Stimulated activated naive CD8-positive, alpha-beta T cell treated with anti-CD3 and anti-CD28 coated beads, Interleukin-15, Interleukin-2, amounts not matched to agents 100 U/mL and 50 U/mL, for 24 hours (primary cell): ENCODE data around the gene C10orf105.
A peak's percentile ranks its signal among the peaks of the same experiment; 100 is the strongest.

Experiments used
- ATAC-seq: fragments of 150-1000 bp; cut with Tn5 transposase; one replicate; pipeline ENCODE4 v1.10.0; 2021
- DNase-seq: peaks from one replicate; pipeline ENCODE4 v3.0.0; 2021

The C10orf105 gene

GRCh38 chr10:71751515-71752224, 32.1 kb upstream of the C10orf105 start:
- ATAC-seq (no peak), DNase-seq (no peak)

- no peak for DNase-seq
- ATAC-seq: no peak
These were observed 31.4 kb upstream of the C10orf105 start for GRCh38 chr10:71750986-71751385.

- no peak for ATAC-seq
- no peak for DNase-seq
These were observed 30.7 kb upstream of the C10orf105 start for GRCh38 chr10:71750124-71750841.

DNA sequence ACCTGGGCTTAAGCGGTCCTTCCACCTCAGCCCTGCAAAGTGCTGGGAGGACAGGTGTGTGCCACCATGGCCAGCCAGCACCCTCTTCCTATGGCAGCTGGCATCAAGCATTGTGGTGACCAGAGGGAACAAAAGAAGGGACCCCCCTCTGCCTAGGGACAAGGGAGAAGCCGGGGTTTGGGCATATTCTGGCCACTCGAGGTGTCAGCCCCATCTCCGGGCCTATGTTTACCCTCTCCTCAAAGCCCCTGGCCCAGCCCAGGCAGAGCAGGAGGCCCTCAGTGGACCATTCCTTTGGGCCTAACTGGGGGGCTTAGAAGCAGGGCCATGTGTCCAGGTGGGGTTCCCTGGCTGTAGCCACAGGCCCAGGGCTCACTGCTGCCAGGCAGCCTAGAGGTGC, 29.8 kb upstream of the C10orf105 start:
- no peak for DNase-seq
- ATAC-seq: no peak

- DNase-seq (peak; percentile 83), ATAC-seq (peak; percentile 86)
These were observed 29.2 kb upstream of the C10orf105 start for GRCh38 chr10:71748671-71749191.

- DNase-seq (no peak), ATAC-seq (peak; percentile 8)
These were observed 28.3 kb upstream of the C10orf105 start for GRCh38 chr10:71747551-71748523.

DNA sequence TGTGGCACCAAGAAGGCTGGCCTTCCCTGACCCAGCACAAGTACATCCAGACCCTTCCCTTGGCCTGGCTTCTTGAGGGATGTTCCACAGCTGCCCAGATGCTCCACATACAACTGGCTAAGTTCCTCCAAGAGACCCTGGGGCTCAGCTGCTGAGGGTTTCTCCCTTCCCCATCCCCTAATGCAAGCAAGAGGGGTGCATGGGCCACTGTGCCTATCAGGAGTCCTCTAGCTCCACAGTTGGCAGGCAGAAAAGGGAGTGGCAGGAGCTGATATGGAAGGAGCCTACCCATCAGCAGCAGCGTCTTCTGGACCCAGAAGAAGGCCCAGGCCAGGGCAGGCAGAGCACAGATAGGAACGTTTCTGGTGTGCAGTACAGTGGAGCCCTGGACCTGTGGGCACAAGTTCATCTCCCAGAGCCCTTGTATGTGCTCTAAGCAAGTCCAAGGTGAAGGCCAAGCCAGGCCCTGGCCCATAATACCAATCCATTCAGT, 27.5 kb upstream of the C10orf105 start:
- ATAC-seq: no peak
- no peak for DNase-seq

DNA sequence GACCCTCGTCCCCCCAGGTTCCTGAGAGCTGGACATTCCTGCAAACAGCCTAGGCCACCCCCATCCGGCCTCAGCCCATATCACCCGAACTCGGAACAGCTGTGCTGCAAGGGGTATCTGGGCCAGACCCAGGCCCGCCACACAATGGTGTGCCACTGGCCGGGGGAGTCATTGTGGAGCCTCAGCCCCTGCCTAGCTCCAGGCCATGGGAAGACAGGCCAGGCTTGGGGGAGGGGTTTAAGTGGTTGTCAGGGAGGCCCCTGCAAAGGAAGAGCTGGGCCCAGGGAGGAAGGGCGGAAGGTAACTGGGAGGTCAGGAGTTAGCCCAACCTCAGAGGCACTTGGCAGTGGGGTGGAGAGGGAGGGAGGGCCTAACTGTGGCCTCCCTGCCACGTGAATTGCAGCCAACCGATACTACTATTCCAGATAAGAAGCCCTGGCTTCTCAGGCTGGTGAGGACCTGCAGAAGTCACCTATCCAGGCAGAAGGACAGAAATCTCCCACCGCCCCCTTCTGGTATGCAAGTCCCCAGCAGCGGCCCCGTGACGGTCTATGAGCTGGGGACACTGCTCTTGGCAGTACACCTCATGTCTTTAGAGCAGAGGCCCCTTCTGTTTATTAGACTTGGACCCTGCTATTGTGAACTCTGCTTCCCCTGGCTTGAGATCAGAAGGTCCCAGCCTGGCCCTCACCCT, 26.9 kb upstream of the C10orf105 start:
- ATAC-seq (no peak), DNase-seq (peak; percentile 63)

- ATAC-seq (no peak), DNase-seq (no peak)
These were observed 26.2 kb upstream of the C10orf105 start for GRCh38 chr10:71745664-71746250.

DNA sequence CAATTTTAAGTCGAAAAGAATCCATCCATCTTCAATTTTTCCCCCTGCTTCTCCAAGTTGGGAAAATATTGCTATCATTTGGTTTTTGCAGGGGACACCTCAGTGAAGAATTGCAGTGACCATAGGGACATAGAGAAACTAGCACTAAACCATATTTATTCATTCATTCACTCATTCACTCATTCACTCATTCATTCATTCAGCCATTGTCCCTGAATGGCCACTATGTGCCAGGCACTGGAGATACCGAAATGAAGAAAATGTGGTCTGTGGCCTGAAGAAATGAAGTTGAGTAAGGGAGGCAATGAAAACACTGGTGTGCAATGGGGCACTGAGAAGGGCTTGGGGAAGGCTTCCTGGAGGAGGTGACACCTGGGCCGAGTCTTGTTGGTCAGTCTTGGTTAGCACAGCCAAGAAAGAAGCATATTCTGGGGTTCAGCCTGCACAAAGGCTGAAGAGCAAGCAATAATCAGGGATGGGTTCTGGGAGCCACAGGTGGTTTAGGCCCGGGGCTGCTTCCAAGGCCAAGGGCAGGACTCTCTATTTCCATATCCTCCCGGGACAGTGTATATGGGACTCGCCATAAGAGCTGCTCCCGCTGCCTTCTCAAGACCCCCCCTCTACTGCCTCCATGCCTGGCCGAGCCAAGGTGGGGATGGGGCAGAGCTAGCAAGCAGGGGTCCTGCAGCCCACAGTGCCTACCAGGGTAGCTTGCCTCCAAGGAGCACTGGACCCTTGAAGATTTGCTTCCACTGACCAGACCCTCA, 25.5 kb upstream of the C10orf105 start:
- ATAC-seq (no peak), DNase-seq (no peak)

- DNase-seq (no peak), ATAC-seq (no peak)
These were observed 24.3 kb upstream of the C10orf105 start for GRCh38 chr10:71743866-71744265.

DNA sequence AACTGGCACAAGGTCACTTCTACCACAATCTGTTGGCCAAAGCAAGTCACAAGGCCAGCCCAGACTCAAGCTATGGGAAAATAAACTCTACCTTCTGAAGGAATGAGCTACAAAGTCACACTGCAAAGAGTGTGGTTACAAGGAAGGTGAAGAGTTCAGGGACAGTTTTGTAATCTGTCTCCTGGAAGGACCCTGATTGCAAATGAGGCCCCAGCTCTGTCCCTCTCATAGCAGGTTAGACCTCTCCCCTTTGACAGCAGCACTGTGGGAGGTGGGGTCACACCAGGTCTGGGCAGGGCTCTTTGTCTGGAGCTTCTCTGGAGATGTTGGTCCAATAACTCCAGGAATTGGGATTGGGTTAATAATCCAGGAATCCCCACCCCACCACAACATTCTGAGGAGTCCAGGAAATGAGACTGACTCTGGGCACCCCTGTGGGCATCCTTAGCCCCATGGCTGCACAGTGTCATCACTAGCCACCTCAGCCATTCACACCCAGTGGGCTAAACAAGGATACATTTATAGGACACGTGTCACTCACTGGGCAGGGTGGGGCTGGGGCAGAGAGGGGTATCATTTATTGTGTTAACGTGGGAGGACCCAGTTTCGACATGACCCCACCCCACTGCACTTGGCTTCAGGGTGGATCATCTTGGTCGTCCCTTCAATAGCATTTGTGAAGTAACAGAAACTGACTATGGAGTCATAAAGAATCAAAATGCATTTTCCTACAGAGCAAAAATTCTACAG, 23.7 kb upstream of the C10orf105 start:
- DNase-seq (no peak), ATAC-seq (no peak)

DNA sequence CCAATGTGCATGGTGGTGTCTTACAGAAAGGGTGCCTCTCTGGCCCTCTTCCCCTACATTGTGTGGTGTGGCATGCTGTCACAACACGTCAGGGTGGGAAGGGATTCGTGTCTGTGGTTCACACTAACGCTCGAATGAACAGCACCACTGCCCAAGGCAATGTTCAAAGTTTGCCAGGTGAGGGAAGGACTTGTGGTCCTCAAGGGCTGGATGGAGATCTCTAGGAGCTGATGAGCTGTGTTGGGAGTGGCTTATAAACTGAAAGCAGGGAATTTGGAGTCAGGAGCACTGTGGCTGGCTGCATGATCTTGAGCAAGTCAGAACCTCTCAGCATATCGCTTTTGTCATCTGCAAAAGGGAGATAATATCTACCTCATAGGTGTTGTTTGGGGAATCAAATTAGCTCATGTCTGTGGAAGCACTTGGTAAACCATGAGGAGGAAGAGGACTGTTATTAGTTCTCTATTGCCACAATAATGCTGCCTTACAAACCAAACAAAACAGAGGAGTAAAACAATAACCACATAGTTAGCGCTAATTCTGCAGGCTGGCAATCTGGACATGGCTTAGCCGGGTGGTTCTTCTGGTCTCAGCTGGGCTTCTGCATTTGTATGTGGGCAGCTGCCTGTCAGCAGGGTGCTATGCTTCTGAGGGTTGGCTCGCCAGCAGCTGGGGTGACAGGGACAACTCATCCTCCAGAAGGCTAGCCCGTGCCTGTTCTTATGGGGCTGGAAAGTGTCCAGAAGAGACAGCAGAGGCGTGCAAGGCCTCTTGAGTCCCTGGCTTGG, 22.9 kb upstream of the C10orf105 start:
- no peak for ATAC-seq
- no peak for DNase-seq

DNA sequence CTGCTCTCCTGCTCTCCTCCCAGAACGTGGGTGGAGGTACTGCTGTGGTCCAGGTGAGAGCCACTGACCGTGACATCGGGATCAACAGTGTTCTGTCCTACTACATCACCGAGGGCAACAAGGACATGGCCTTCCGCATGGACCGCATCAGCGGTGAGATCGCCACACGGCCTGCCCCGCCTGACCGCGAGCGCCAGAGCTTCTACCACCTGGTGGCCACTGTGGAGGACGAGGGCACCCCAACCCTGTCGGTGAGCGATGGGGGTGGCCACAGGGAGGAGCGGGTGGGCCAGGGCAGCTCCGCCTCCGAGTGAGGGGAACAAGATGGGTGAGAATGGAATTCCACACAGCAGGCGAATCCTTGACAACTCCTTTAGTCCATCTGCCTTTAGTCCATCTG, 22.1 kb upstream of the C10orf105 start:
- DNase-seq (no peak), ATAC-seq (no peak)

- no peak for DNase-seq
- ATAC-seq: no peak
These were observed 21.5 kb upstream of the C10orf105 start for GRCh38 chr10:71741029-71741428.

DNA sequence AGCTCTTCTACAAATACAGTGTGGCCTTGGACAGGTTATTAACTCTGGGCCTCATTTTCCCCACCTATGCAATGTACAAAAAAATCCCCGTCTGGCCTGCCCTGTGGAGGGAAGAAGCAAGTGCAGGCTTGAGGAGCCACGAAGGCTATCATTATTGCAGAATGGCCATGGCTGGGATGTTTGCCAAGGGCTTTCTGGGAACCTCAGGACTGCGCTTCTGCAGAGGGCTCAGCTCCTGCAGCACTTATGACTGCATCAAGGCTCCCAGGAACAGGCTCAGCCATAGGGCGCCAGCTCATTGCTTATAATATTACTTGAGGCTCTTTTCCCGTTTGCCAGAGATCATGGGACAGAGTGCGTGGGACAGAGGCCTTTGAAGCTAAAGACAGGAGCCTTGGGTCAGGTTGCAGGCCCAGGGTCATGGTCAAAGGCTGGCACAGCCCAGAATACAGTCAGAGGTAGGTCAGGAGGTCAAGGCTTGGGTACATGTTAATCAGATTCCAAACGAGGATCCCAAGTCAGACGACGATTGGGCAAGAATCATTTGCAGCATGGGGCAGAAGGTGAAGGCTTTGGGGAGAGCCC, 20.6 kb upstream of the C10orf105 start:
- no peak for DNase-seq

GRCh38 chr10:71739358-71739900, 19.9 kb upstream of the C10orf105 start:
- DNase-seq (no peak), ATAC-seq (no peak)

More for the DNA sequence above, 20.6 kb upstream of the C10orf105 start:
- no peak for ATAC-seq

GRCh38 chr10:71737834-71738197, 18.2 kb upstream of the C10orf105 start:
- DNase-seq (no peak), ATAC-seq (no peak)
